ENCODE measurements around the gene JCAD.

Gene JCAD

GRCh38 chr10:30092151-30092790, 32.9 kb upstream of the JCAD start:
- Histone ChIP-seq H3K9me3 (ENCODE audit: control insufficient read depth, low read length) (no peaks in the 10 kb centered on the region), H3K9ac (ENCODE audit: low read length) (no peak overlapping the region), H3K4me1 (ENCODE audit: control insufficient read depth, insufficient read depth, low read length) (no peaks in the 10 kb centered on the region), H3K27me3 (ENCODE audit: control insufficient read depth, insufficient read depth, low read length) (no peaks in the 10 kb centered on the region), H3K4me3 (ENCODE audit: low read length) (no peak overlapping the region), H3K36me3 (ENCODE audit: control insufficient read depth, insufficient read depth, low read length) (no peaks in the 10 kb centered on the region)

GRCh38 chr10:30091136-30091535, 31.8 kb upstream of the JCAD start:
- Histone ChIP-seq H3K4me1 (ENCODE audit: control insufficient read depth, insufficient read depth, low read length) (no peaks in the 10 kb centered on the region), H3K36me3 (ENCODE audit: control insufficient read depth, insufficient read depth, low read length) (no peaks in the 10 kb centered on the region), H3K4me3 (ENCODE audit: low read length) (no peak overlapping the region), H3K27me3 (ENCODE audit: control insufficient read depth, insufficient read depth, low read length) (no peaks in the 10 kb centered on the region), H3K9ac (ENCODE audit: low read length) (no peak overlapping the region), H3K9me3 (ENCODE audit: control insufficient read depth, low read length) (no peaks in the 10 kb centered on the region)

GRCh38 chr10:30088178-30088577, 28.8 kb upstream of the JCAD start:
- Histone ChIP-seq H3K27me3 (ENCODE audit: control insufficient read depth, insufficient read depth, low read length) (no peaks in the 10 kb centered on the region), H3K36me3 (ENCODE audit: control insufficient read depth, insufficient read depth, low read length) (no peaks in the 10 kb centered on the region), H3K4me1 (ENCODE audit: control insufficient read depth, insufficient read depth, low read length) (no peaks in the 10 kb centered on the region), H3K4me3 (ENCODE audit: low read length) (no peak overlapping the region), H3K9ac (ENCODE audit: low read length) (no peak overlapping the region), H3K9me3 (ENCODE audit: control insufficient read depth, low read length) (no peaks in the 10 kb centered on the region)

GRCh38 chr10:30083934-30084333, 24.5 kb upstream of the JCAD start:
- Histone ChIP-seq H3K4me3 (ENCODE audit: low read length) (no peak overlapping the region), H3K27me3 (ENCODE audit: control insufficient read depth, insufficient read depth, low read length) (no peaks in the 10 kb centered on the region), H3K4me1 (ENCODE audit: control insufficient read depth, insufficient read depth, low read length) (peaks cover 16% of the 10 kb centered on the region), H3K9ac (ENCODE audit: low read length) (no peak overlapping the region), H3K36me3 (ENCODE audit: control insufficient read depth, insufficient read depth, low read length) (no peaks in the 10 kb centered on the region), H3K9me3 (ENCODE audit: control insufficient read depth, low read length) (no peaks in the 10 kb centered on the region)

GRCh38 chr10:30081182-30081581, 21.8 kb upstream of the JCAD start:
- Histone ChIP-seq H3K36me3 (ENCODE audit: control insufficient read depth, insufficient read depth, low read length) (no peaks in the 10 kb centered on the region), H3K9me3 (ENCODE audit: control insufficient read depth, low read length) (no peaks in the 10 kb centered on the region), H3K9ac (ENCODE audit: low read length) (no peak overlapping the region), H3K4me1 (ENCODE audit: control insufficient read depth, insufficient read depth, low read length) (peaks cover 16% of the 10 kb centered on the region), H3K27me3 (ENCODE audit: control insufficient read depth, insufficient read depth, low read length) (no peaks in the 10 kb centered on the region), H3K4me3 (ENCODE audit: low read length) (no peak overlapping the region)

- no peak overlapping the region for H3K4me3 ChIP-seq (ENCODE audit: low read length)
- no peaks in the 10 kb centered on the region for H3K36me3 ChIP-seq (ENCODE audit: control insufficient read depth, insufficient read depth, low read length)
- no peak overlapping the region for H3K9ac ChIP-seq (ENCODE audit: low read length)
- peaks cover 16% of the 10 kb centered on the region for H3K4me1 ChIP-seq (ENCODE audit: control insufficient read depth, insufficient read depth, low read length)
- H3K9me3 ChIP-seq (ENCODE audit: control insufficient read depth, low read length) = no peaks in the 10 kb centered on the region
- no peaks in the 10 kb centered on the region for H3K27me3 ChIP-seq (ENCODE audit: control insufficient read depth, insufficient read depth, low read length)
These were observed 20.8 kb upstream of the JCAD start for GRCh38 chr10:30080161-30080560.

- Histone ChIP-seq H3K9ac (ENCODE audit: low read length) (no peak overlapping the region), H3K36me3 (ENCODE audit: control insufficient read depth, insufficient read depth, low read length) (no peaks in the 10 kb centered on the region), H3K27me3 (ENCODE audit: control insufficient read depth, insufficient read depth, low read length) (no peaks in the 10 kb centered on the region), H3K4me1 (ENCODE audit: control insufficient read depth, insufficient read depth, low read length) (peaks cover 16% of the 10 kb centered on the region), H3K9me3 (ENCODE audit: control insufficient read depth, low read length) (no peaks in the 10 kb centered on the region), H3K4me3 (ENCODE audit: low read length) (no peak overlapping the region)
These were observed 20.0 kb upstream of the JCAD start for GRCh38 chr10:30079408-30079807.

GRCh38 chr10:30075481-30075880, 16.1 kb upstream of the JCAD start:
- H3K27me3 ChIP-seq (ENCODE audit: control insufficient read depth, insufficient read depth, low read length) = no peaks in the 10 kb centered on the region
- no peak overlapping the region for H3K4me3 ChIP-seq (ENCODE audit: low read length)
- H3K9me3 ChIP-seq (ENCODE audit: control insufficient read depth, low read length) = no peaks in the 10 kb centered on the region
- peaks cover 4% of the 10 kb centered on the region for H3K4me1 ChIP-seq (ENCODE audit: control insufficient read depth, insufficient read depth, low read length)
- no peak overlapping the region for H3K9ac ChIP-seq (ENCODE audit: low read length)
- no peaks in the 10 kb centered on the region for H3K36me3 ChIP-seq (ENCODE audit: control insufficient read depth, insufficient read depth, low read length)

GRCh38 chr10:30074933-30075332, 15.5 kb upstream of the JCAD start:
- Histone ChIP-seq H3K9ac (ENCODE audit: low read length) (no peak overlapping the region), H3K36me3 (ENCODE audit: control insufficient read depth, insufficient read depth, low read length) (no peaks in the 10 kb centered on the region), H3K27me3 (ENCODE audit: control insufficient read depth, insufficient read depth, low read length) (no peaks in the 10 kb centered on the region), H3K9me3 (ENCODE audit: control insufficient read depth, low read length) (no peaks in the 10 kb centered on the region), H3K4me1 (ENCODE audit: control insufficient read depth, insufficient read depth, low read length) (peaks cover 4% of the 10 kb centered on the region), H3K4me3 (ENCODE audit: low read length) (no peak overlapping the region)

- Histone ChIP-seq H3K4me1 (ENCODE audit: control insufficient read depth, insufficient read depth, low read length) (peaks cover 12% of the 10 kb centered on the region), H3K9me3 (ENCODE audit: control insufficient read depth, low read length) (no peaks in the 10 kb centered on the region), H3K36me3 (ENCODE audit: control insufficient read depth, insufficient read depth, low read length) (no peaks in the 10 kb centered on the region), H3K27me3 (ENCODE audit: control insufficient read depth, insufficient read depth, low read length) (no peaks in the 10 kb centered on the region), H3K9ac (ENCODE audit: low read length) (no peak overlapping the region), H3K4me3 (ENCODE audit: low read length) (no peak overlapping the region)
These were observed 14.7 kb upstream of the JCAD start for GRCh38 chr10:30074090-30074489.

GRCh38 chr10:30073767-30074060, 14.3 kb upstream of the JCAD start:
- Histone ChIP-seq H3K9ac (ENCODE audit: low read length) (no peak overlapping the region), H3K27me3 (ENCODE audit: control insufficient read depth, insufficient read depth, low read length) (no peaks in the 10 kb centered on the region), H3K36me3 (ENCODE audit: control insufficient read depth, insufficient read depth, low read length) (no peaks in the 10 kb centered on the region), H3K4me1 (ENCODE audit: control insufficient read depth, insufficient read depth, low read length) (peaks cover 16% of the 10 kb centered on the region), H3K4me3 (ENCODE audit: low read length) (no peak overlapping the region), H3K9me3 (ENCODE audit: control insufficient read depth, low read length) (no peaks in the 10 kb centered on the region)

GRCh38 chr10:30073045-30073766, 13.8 kb upstream of the JCAD start:
- no peaks in the 10 kb centered on the region for H3K27me3 ChIP-seq (ENCODE audit: control insufficient read depth, insufficient read depth, low read length)
- H3K9me3 ChIP-seq (ENCODE audit: control insufficient read depth, low read length) = no peaks in the 10 kb centered on the region
- no peak overlapping the region for H3K4me3 ChIP-seq (ENCODE audit: low read length)
- no peaks in the 10 kb centered on the region for H3K36me3 ChIP-seq (ENCODE audit: control insufficient read depth, insufficient read depth, low read length)
- no peak overlapping the region for H3K9ac ChIP-seq (ENCODE audit: low read length)
- peaks cover 21% of the 10 kb centered on the region for H3K4me1 ChIP-seq (ENCODE audit: control insufficient read depth, insufficient read depth, low read length)

Measured in mucosa of stomach (tissue), 1 donor.